B cell (primary cell): ENCODE measurements around the gene VEZT. TPM values are rescaled to one million over a fixed set of nuclear protein-coding genes. Genes with fewer than 3 reads are reported as not detected.

Experiments used
- ATAC-seq: fragments of 200-7000 bp; cut with Tn5 transposase; one replicate; pipeline ENCODE4 v1.10.0; 2021; ENCODE audit warnings: low read depth, mild to moderate bottlenecking, moderate number of reproducible peaks, moderate library complexity
- CTCF ChIA-PET: fragments of 350-600 bp; sonication (Branson Sonifier 250); formaldehyde crosslinking; loops from one replicate; lab custom pipeline; 2021; ENCODE audit warnings: antibody characterized with exemption, inconsistent platforms; lab: Charles Lee
- POLR2A ChIA-PET: fragments of 350-600 bp; sonication (Branson Sonifier 250); formaldehyde crosslinking; loops from one replicate; lab custom pipeline; 2021; ENCODE audit warnings: antibody characterized with exemption; lab: Charles Lee
- DNase-seq: peaks from one replicate; pipeline ENCODE4 v3.0.0; 2013
- H2AFZ ChIP-seq: 2 replicates; pipeline ENCODE4 v1.6.1; 2012; ENCODE audit warnings: mild to moderate bottlenecking, low read depth, low read length; ENCODE audit not compliant: insufficient read depth, poor library complexity, severe bottlenecking
- H3K27ac ChIP-seq, 2 donors: 1 replicate in 1 of 2; 2 replicates in 1 of 2; pipeline ENCODE4 v1.5.1; 2012 to 2013; ENCODE audit warnings: low read length in 2 of 2, mild to moderate bottlenecking in 2 of 2, moderate library complexity in 1 of 2
- H3K27me3 ChIP-seq, 4 experiments: fragments of 200-600 bp in 1 of 4; sonication (generic) in 1 of 4; replicated peaks in 1 of 4; 1 replicate in 2 of 4; 2 replicates in 2 of 4; pipeline versions ENCODE4 v1.6.1 to v1.7.0; 2013 to 2016; ENCODE audit warnings: low read length in 3 of 4, mild to moderate bottlenecking in 2 of 4, mixed read lengths in 1 of 4, moderate library complexity in 1 of 4; ENCODE audit not compliant: insufficient read depth in 4 of 4, control insufficient read depth in 3 of 4; ENCODE audit errors: control extremely low read depth in 1 of 4
- H3K36me3 ChIP-seq, 2 experiments: replicated peaks in 1 of 2; 1 replicate in 1 of 2; 2 replicates in 1 of 2; pipeline versions ENCODE4 v1.6.1 to v1.7.1; 2013; ENCODE audit warnings: low read length in 1 of 2; ENCODE audit not compliant: insufficient read depth in 2 of 2, control insufficient read depth in 1 of 2; ENCODE audit errors: control extremely low read depth in 1 of 2, extremely low read depth in 1 of 2
- H3K4me1 ChIP-seq, 2 donors: fragments of 200-600 bp in 1 of 2; sonication (generic) in 1 of 2; 1 replicate in 1 of 2; 2 replicates in 1 of 2; pipeline versions ENCODE4 v1.5.1 to v1.6.1; 2013 to 2017; ENCODE audit warnings: low read length in 2 of 2; ENCODE audit not compliant: control insufficient read depth in 2 of 2, insufficient read depth in 2 of 2
- H3K4me2 ChIP-seq: replicated peaks from 2 replicates; pipeline ENCODE3; 2012; ENCODE audit warnings: mild to moderate bottlenecking, low read depth, low read length; ENCODE audit not compliant: poor library complexity, severe bottlenecking
- H3K4me3 ChIP-seq, 5 experiments: fragments of 200-600 bp in 1 of 5; sonication (generic) in 1 of 5; 1 replicate in 3 of 5; 2 replicates in 2 of 5; pipeline versions ENCODE4 v1.5.1 to v1.7.0; 2011 to 2016; ENCODE audit warnings: low read length in 4 of 5, mild to moderate bottlenecking in 4 of 5, low read depth in 2 of 5, control low read depth in 1 of 5, moderate library complexity in 1 of 5; ENCODE audit not compliant: insufficient read depth in 1 of 5; ENCODE audit errors: control extremely low read depth in 1 of 5, extremely low read depth in 1 of 5
- H3K79me2 ChIP-seq: fragments of 200-600 bp; sonication (generic); one replicate; pipeline ENCODE4 v1.6.0; 2016; ENCODE audit warnings: low read length; ENCODE audit not compliant: control insufficient read depth, insufficient read depth
- H3K9ac ChIP-seq: fragments of 200-600 bp; sonication (generic); 2 replicates; pipeline ENCODE4 v1.6.1; 2017; ENCODE audit warnings: mild to moderate bottlenecking, low read length, moderate library complexity
- H3K9me3 ChIP-seq, 3 donors: one replicate each; pipeline versions ENCODE4 v1.6.1 to v1.7.1; 2013; ENCODE audit warnings: low read length in 2 of 3; ENCODE audit not compliant: control insufficient read depth in 2 of 3, insufficient read depth in 1 of 3; ENCODE audit errors: control extremely low read depth in 1 of 3
- H4K20me1 ChIP-seq: 2 replicates; pipeline ENCODE4 v1.6.0; 2012; ENCODE audit warnings: mild to moderate bottlenecking, low read length; ENCODE audit not compliant: insufficient read depth, control insufficient read depth, poor library complexity, severe bottlenecking
- H3K27ac Mint-ChIP-seq: one replicate; pipeline ENCODE4 v1.8.0; 2021; ENCODE audit warnings: mixed read lengths
- H3K27me3 Mint-ChIP-seq: one replicate; pipeline ENCODE4 v1.8.0; 2021; ENCODE audit warnings: mixed read lengths
- H3K4me1 Mint-ChIP-seq: one replicate; pipeline ENCODE4 v1.8.0; 2021; ENCODE audit warnings: mixed read lengths
- H3K4me3 Mint-ChIP-seq: one replicate; pipeline ENCODE4 v1.8.0; 2021; ENCODE audit warnings: mixed read lengths
- H3K9me3 Mint-ChIP-seq: one replicate; pipeline ENCODE4 v1.8.0; 2022; ENCODE audit warnings: mixed read lengths; ENCODE audit not compliant: insufficient read depth
- EZH2 ChIP-seq: IDR thresholded peaks from 2 replicates; pipeline ENCODE4 v1.6.1; 2012; ENCODE audit warnings: borderline replicate concordance, low read depth, mild to moderate bottlenecking, moderate library complexity, low read length; ENCODE audit not compliant: insufficient read depth, poor library complexity, severe bottlenecking
- WGBS: methylation state at CpG from one replicate; pipeline ENCODE4 v1.1.5; 2013; ENCODE audit warnings: missing lambda C conversion rate; ENCODE audit not compliant: insufficient coverage; 5-methylcytosine and 5-hydroxymethylcytosine counted together
- intact Hi-C: fragments of 100-400 bp; cut with micrococcal nuclease; formaldehyde crosslinking; loops from one replicate; pipeline ENCODE4 v1.10.0; 2022
- polyA plus RNA-seq: library from polyadenylated mRNA; depleted of rRNA; stranded (reverse); fragments of >200 nt; gene quantifications from 2 replicates; pipeline ENCODE4 v1.2.3, GENCODE V29; 2012
- total RNA-seq, 2 donors: library from RNA; stranded (reverse); fragments of 120-200 nt in 1 of 2; gene quantifications; 1 replicate in 1 of 2; 2 replicates in 1 of 2; pipeline versions ENCODE4 v1.2.3 to v1.2.4, GENCODE V29; 2013 to 2022
- TF ChIP-seq, protein P1 (sequence below): fragments of 200-600 bp; IDR thresholded peaks from one replicate; pipeline ENCODE4 v1.8.0; 2022; ENCODE audit warnings: antibody characterized with exemption, mild to moderate bottlenecking

The VEZT gene
- total and polyA plus RNA-seq, 2 donors (not counting 1 experiment from before 2014, with no cell fraction given) = 19.9 to 61.8 TPM

DNA sequence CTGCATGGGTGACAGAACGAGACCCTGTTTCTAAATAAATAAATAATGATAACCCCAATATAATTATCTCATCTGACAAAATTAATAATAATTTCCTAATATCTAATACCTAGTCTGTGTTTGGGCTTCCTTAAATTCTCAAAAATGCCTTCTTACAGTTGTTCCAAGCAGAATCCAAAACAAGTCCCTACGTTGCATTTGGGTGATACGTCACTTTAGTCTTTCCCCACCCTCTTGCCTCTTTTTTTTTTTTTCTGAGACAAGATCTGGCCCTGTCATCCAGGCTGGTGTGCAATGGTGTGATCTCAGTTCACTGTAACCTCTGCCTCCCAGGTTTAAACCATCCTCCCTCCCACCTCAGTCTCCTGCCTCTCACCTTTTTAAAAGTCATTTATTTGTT is 26.7 kb downstream of the VEZT start:
- Mint-ChIP-seq H3K27me3 (no peaks in the 10 kb centered on the region), H3K4me3 (no peak overlapping the region), H3K4me1 (peaks cover 17% of the 10 kb centered on the region), H3K27ac (no peak overlapping the region), H3K9me3 (no peaks in the 10 kb centered on the region)
- TF ChIP-seq, protein P1, sequence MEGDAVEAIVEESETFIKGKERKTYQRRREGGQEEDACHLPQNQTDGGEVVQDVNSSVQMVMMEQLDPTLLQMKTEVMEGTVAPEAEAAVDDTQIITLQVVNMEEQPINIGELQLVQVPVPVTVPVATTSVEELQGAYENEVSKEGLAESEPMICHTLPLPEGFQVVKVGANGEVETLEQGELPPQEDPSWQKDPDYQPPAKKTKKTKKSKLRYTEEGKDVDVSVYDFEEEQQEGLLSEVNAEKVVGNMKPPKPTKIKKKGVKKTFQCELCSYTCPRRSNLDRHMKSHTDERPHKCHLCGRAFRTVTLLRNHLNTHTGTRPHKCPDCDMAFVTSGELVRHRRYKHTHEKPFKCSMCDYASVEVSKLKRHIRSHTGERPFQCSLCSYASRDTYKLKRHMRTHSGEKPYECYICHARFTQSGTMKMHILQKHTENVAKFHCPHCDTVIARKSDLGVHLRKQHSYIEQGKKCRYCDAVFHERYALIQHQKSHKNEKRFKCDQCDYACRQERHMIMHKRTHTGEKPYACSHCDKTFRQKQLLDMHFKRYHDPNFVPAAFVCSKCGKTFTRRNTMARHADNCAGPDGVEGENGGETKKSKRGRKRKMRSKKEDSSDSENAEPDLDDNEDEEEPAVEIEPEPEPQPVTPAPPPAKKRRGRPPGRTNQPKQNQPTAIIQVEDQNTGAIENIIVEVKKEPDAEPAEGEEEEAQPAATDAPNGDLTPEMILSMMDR = no peak
- no peak for TF ChIP-seq EZH2
- H3K9me3 ChIP-seq = peaks cover 0 to 1% (median 0%) of the 10 kb centered on the region in 3 donors
- H3K27ac ChIP-seq = no peak overlapping the region
- H3K9ac ChIP-seq = no peak overlapping the region
- intact Hi-C loops = no loop called here
- no peaks in the 10 kb centered on the region for H3K4me1 ChIP-seq
- peaks cover 0 to 5% of the 10 kb centered on the region in 2 experiments for H3K36me3 ChIP-seq
- ATAC-seq (no peak), DNase-seq (no peak)
- H3K4me2 ChIP-seq = no peak overlapping the region
- peaks cover 18% of the 10 kb centered on the region for H4K20me1 ChIP-seq
- 94% methylated on average over 2 of the region's 3 CpGs for WGBS
- H3K79me2 ChIP-seq = peaks cover 28% of the 10 kb centered on the region
- CTCF ChIA-PET = no interaction called here
- no peak overlapping the region for H3K4me3 ChIP-seq
- no peaks in the 10 kb centered on the region for H3K27me3 ChIP-seq
- no peak overlapping the region for H2AFZ ChIP-seq
- POLR2A ChIA-PET = no interaction called here

- Histone ChIP-seq H3K36me3 (peaks cover under 1 to 8% of the 10 kb centered on the region in 2 experiments), H3K4me1 (no peaks in the 10 kb centered on the region), H3K27ac (no peak overlapping the region), H3K9me3 (no peaks in the 10 kb centered on the region), H3K4me2 (no peak overlapping the region), H3K27me3 (no peaks in the 10 kb centered on the region), H4K20me1 (peaks cover 13% of the 10 kb centered on the region), H3K9ac (no peak overlapping the region), H3K79me2 (peaks cover 4% of the 10 kb centered on the region), H3K4me3 (no peak overlapping the region), H2AFZ (no peak overlapping the region)
- Mint-ChIP-seq H3K4me3 (no peak overlapping the region), H3K27me3 (no peaks in the 10 kb centered on the region), H3K4me1 (peaks cover 9% of the 10 kb centered on the region), H3K9me3 (no peaks in the 10 kb centered on the region), H3K27ac (no peak overlapping the region)
- intact Hi-C loops = no loop called here
- ChIA-PET CTCF (no interaction called here), POLR2A (no interaction called here)
- no CpG with 5 or more reads among the region's 1 CpG for WGBS
- ATAC-seq = no peak
- TF ChIP-seq EZH2 = no peak
- TF ChIP-seq, protein P1 = no peak
- DNase-seq = no peak
Observed at GRCh38 chr12:95248095-95248494, 30.5 kb downstream of the VEZT start.
